MM.1S (cell line): Measurements from ENCODE around the gene GKN1.

ENCODE experiments used
- EZH2 ChIP-seq: fragments of 300-600 bp; sonication (generic); optimal IDR thresholded peaks from 2 replicates; pipeline ENCODE3; 2017; ENCODE audit warnings: low read depth, mild to moderate bottlenecking, antibody characterized with exemption, low read length, mixed read lengths
- EZH2phosphoT487 ChIP-seq: fragments of 300-600 bp; sonication (generic); IDR thresholded peaks from 2 replicates; pipeline ENCODE4 v1.6.1; 2018; ENCODE audit warnings: antibody characterized with exemption, low read length
- TF ChIP-seq, protein P1 (sequence below): fragments of 300-600 bp; sonication (generic); IDR thresholded peaks from 2 replicates; pipeline ENCODE4 v1.5.1; 2016; ENCODE audit warnings: antibody characterized with exemption, low read length, mixed read lengths

DNA sequence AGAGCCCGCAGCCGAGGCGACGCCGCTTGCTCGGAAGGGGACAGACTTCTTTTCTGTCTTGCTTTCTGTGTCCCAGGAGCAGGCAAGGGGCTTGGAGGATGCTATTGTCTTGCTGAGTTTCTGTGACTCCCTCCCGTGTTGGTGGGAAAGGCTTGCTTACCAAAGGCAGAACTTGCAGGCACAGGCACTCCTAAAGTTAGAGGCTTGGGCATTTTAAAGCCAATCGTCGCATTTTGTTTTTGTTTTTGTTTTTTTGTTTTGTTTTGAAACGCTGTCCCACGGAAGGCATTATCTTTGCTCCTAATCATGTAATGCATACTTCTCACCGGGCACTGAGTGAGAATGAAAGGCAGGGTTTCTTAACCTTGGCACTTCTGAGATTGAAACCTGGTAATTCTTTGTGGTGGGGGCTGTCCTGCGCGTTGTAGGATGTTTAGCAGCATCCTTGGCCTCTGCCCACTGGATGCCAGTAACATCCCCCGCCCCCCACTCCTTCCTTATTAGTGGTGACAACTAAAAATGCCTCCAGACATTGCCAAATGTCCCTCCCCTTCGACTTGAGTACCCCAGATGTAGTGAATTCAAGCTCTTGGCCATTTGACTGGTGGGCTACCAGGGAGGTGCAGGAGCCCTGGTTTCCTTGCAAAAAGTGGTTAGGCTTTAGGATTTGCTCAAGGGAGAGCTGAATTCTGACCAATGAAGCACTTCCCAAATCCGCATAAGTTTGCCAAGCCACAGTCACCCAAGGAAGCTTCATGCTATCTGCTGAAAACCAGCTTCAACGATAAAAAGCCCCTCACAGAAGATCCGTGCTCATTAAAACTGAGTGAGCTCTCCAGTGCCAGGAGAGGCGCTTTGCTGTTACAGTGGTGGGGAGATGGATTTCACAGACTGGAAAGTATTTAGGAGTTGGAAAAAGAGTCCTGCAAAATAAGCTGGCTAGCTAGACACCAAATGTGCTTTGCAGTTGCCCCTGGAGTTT lies 39.7 kb downstream of the GKN1 start:
- TF ChIP-seq, protein P1, sequence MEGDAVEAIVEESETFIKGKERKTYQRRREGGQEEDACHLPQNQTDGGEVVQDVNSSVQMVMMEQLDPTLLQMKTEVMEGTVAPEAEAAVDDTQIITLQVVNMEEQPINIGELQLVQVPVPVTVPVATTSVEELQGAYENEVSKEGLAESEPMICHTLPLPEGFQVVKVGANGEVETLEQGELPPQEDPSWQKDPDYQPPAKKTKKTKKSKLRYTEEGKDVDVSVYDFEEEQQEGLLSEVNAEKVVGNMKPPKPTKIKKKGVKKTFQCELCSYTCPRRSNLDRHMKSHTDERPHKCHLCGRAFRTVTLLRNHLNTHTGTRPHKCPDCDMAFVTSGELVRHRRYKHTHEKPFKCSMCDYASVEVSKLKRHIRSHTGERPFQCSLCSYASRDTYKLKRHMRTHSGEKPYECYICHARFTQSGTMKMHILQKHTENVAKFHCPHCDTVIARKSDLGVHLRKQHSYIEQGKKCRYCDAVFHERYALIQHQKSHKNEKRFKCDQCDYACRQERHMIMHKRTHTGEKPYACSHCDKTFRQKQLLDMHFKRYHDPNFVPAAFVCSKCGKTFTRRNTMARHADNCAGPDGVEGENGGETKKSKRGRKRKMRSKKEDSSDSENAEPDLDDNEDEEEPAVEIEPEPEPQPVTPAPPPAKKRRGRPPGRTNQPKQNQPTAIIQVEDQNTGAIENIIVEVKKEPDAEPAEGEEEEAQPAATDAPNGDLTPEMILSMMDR = no peak
- TF ChIP-seq EZH2phosphoT487 (no peak), EZH2 (no peak)
